OCI-M1 (cell line): ENCODE data around the gene ZSCAN2.
"Not testable (repeated sequence)": the region's sequence is repeated elsewhere in the genome, so short reads cannot be mapped to it uniquely, and the experiment has no call there.

Experiments
- DNase-seq: peaks from one replicate; lab custom pipeline; 2025; lab: John Stamatoyannopoulos, UW

ZSCAN2 gene

DNA sequence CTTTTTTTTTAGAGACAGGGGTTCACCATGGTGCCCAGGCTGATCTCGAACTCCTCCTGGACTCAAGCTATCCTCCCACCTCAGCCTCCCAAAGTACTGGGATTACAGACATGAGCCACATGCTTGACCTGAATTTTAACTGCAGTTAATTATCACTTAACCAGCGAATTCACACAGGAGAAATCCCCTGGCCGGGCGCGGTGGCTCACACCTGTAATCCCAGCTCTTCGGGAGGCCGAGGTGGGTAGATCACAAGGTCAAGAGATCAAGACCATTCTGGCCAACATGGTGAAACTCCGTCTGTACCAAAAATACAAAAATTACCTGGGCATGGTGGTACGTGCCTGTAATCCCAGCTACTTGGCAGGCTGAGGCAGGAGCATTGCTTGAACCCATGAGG lies 41.1 kb downstream of the ZSCAN2 start:
- DNase-seq, result not testable (repeated sequence)

DNA sequence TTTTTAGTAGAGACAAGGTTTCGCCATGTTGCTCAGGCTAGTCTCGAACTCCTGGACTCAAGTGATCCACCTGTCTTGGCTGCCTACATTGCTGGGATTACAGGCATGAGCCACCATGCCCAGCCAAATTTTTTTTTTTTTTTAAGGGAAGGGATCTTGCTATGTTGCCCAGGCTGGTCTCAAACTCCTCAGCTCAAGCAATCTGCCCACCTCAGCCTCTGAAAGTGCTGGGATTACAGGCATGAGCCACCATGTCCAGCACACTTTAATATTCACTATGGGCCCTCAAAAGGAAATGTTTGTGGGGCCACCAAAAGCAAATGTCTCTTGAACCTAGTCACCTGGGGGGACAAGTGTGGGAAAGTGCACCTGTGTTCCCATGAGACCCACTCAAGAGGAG lies 41.8 kb downstream of the ZSCAN2 start:
- not testable (repeated sequence) for DNase-seq

DNA sequence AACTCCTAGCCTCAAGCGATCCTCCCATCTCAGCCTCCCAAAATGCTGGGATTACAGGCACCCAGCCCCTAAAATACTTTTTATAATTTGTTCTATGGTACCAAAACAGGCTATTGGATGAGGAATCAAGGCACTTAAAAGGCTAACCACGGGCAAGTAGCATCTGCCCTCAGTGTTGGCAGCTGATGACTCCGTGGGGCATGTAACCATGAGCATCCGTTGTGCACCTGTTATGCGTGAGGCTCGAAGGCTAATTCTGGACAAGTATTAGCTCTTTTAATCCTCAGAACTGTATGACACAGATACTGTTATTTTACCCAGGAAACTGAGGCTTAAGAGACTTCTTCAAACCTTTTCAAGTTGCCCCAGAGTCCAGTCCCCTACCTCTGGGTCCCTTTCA lies 43.0 kb downstream of the ZSCAN2 start:
- no peak for DNase-seq

DNA sequence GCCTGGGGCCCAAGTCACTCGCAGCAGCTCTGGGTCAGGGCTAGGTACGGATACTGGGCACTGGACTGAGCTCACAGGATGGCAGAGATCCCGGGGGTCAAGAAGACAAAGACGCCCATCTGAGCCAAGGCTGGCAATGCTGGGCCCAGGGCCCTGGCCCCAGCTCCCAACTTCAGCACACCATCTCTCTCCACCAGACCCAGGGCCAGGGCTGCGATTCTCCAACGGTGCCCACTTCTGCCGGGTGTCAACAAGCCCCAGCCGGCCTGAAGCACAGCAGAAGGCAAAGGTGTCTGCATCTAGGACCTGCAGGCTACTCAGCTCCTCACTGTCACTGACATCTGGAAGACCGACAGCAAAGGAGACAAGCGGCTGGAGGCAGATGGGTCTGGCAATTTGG lies 44.7 kb downstream of the ZSCAN2 start:
- DNase-seq, result no peak

DNA sequence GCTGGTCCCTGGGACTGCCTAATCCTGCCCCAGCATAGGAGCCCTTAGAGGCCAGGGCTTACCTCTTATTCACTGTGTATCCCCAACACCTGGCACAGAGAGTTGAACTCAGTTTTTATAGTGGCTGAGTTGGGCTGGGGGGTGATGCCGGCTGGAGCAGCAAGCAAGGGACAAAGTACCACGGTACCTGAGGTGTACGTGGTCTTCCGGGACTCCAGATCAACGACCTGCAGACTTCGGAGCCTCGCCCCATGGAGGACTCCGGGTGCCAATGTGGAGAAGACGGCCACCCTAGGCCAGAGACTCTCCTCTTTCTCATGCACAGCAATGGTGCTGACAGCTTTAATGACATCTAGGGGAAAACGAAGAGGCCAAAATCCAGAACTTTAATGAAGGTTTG lies 45.2 kb downstream of the ZSCAN2 start:
- DNase-seq, result no peak

DNA sequence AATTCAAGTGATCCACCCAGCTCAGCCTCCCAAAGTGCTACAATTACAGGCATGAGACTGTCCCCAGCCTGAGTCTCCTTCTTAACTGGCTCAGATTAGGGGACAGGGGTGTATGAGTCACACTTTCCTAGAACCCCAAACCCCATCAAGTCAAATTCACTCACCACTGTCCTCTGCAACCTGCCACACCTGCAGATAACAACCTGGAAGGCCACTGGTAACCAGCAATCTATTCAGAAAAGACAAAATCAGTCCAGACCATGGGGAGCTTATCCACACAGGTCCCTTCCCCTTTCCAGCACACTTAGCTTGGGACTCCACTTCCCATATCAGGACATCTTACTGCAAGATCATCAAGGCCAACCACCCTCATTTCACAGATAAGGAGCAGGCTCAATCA lies 46.9 kb downstream of the ZSCAN2 start:
- no peak for DNase-seq

DNA sequence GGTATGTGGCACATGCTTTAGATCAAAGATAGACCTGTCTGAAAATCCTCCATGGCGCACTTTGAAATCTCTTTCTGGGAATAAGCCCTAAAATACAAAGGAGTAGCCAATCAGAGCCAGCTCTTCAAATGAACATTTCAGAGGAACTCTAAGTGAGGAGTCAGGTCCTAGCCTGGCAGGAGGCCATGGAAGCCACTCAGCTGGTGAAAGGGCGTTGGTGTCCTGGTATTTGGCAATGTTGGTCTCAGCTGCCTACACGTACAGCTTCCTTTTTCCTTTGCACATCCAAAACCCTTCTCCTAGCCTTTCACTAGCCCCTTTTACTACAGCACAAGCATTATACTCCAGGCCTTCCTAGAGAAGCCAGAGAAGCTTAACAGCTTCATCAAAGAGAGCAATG lies 47.7 kb downstream of the ZSCAN2 start:
- DNase-seq, result no peak

DNA sequence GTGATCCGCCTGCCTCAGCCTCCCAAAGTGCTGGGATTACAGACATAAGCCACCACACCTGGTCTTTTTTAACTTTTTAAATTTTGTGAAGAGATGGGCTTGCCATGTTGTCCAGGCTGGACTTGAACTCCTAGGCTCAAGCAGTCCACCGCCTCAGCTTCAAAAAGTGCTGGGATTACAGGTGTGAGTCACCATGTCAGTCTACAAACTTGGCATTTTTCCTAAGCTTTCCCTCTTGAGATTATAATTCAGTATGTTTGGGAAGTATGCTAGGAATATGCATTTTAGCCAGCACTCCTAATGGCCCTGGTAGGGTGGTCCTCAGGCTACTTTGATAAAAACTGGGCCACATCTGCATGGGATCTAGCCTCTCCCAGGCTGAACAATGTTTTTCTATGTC lies 48.9 kb downstream of the ZSCAN2 start:
- DNase-seq, result no peak

DNA sequence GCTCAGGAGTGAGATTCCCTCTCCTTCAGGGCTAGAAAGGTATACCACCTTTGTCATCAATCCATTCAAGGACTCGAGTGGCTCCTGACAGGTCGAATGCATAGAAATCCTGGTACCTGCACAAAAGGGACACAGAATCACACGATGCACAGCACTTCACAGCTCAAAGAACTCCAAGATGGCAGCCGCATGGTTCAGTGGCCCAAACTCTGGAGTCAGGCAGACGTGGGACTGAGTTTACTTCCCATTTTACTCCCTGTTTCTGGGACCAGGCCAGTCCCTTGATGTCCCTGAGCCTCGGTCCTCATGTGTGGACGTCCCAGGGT lies 52.7 kb downstream of the ZSCAN2 start:
- DNase-seq, result no peak

DNA sequence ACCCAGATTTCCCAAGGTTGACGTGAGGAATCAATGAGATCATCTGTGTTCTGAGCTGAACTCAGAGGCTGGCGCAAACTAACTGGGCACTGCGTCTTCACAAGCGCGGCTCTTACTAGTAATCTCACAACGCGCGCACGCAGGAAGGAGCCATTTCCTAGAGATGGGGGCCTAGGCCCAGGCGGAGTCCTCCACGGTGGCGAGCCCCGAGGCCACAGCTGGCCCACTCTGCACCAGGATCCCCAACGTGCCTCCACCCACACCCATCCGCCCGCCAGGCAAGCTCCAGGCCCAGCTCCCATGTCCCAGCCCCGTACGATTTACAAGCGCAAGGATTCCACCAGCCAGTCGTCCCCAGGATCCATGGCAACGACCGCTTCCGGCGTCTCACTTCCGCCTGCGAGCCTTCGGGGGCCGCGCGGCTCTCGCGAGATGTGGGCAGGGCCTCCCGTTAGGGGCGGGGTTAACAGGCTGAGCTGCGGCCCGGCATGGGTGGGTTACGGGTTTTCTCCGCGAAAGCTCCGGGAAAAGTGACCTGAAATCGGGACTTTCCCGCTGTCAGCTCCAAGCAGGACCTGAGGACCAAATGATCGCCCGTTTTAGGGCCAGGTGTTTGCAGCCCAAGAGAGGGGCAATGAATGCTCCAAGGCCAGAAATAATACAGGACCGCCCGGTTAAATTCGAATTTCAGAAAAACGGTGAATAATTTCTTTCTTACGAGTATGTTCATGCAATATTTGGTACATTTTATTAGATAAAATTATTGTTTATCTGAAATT lies 53.3 kb downstream of the ZSCAN2 start, which contains the start of gene WDR73:
Gene WDR73 (minus strand): TSS at position 374 of the 779 bp plus-strand sequence. CDS start 9 bp downstream, at position 365.
- DNase-seq, result peak; percentile 95

DNA sequence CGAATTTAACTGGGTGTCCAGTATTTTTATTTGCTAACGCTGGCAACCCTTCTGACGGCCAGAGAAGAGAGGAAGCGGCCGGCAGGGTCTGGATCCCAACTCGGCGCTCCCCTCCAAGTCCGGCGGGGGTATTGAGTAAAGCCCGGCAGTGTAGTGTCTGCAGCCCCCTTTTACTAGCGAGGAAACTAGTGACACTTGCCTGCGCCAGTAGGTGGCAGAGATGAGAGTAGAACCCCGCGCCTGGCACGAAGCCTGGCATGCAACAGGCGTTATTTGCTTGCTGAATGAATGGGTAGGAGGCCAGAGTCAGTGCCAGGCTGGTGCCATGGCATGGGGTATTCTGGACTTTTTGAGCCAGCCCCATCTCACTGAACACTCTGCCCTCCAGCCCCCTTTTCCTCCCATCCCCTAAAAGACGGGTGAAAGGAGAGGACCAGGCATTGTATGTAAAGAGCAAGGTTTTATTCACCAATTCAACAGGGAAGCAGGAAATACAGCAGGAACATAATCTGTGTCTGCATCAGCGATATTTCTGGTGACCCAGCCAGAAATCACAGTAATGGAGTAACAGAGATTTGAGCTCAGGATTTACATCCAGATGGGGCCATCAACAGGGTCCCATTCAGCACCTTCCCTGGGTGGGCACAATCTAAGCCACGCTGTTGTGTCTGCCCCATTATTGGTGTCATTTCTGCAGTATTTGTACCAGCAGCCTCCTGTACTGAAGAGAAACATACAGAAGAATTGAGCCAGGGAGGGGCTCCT lies 54.1 kb downstream of the ZSCAN2 start:
- peak; percentile 81 for DNase-seq

DNA sequence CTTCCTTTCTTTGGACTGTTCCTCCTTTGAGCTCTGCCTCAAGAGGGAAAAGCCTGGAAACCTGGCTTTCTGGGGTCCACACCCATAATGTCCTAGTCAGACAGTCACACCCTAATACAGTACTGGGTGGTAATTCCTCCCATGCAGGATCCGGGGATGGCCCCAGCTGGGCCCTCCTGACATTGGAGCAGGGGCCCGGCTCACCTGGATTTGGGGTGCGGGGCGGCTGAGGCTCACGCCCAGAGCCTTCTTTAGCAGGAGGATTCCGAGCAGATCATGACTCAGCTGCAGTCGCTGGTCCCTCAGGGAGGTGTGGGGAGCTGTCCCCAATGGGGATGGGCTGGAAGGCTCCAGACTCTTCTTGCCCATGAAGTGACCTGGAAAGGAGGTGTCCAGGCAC lies 56.2 kb downstream of the ZSCAN2 start:
- DNase-seq, result no peak

DNA sequence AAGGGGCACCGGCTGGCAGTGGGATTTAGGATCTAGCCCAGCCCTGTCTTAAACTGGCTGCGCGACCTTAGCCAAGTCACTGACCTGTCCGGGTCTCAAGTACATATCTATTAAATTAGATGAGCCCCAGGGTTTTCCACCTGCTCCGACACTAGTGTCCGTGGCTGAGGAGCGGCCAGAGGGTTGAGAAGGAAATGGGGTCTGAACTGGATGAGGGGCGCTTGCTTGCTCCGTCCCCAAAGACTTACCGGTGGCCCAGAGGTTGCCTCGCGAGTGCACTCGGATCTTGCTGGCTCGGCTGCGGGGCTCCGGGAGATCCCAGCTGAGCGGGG lies 56.9 kb downstream of the ZSCAN2 start:
- no peak for DNase-seq

DNA sequence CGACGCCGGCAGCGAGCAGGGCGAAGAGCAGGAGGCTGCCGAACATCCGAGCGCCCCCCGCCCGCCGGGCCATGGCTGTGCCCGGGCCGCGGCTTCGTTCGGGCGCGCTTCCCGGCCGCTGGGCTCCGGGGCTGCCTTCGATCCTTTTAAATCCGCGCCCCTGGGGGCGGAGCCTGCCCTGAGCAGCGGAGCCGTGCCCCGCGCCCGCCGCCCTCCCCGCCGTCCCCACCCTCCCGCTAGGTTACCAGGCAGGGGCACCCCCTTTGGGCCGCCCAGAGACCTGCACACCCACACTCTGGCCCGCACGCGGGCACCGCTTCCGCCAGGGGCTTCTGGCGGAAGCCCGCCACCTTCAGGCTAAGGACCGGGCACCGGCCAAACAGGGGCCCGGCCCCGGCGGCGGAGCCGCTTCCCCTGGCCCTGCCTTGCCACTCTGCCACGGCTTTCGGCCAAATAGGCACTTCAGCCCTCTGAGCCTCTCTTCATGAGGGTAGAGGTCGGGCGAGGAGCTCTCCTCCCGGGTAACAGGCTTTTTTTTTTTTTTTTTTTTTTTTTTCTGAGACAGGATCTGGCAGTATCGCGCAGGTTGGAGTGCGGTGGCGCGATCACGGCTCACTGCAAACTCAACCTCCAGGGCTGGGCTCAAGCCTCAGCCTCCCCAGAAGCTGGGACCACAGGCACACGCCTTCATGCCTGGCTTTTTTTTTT lies 57.4 kb downstream of the ZSCAN2 start, which contains the start of gene NMB:
Gene NMB (minus strand): TSS at position 120 of the 708 bp plus-strand sequence. CDS start 47 bp downstream, at position 73.
- peak; percentile 88 for DNase-seq

DNA sequence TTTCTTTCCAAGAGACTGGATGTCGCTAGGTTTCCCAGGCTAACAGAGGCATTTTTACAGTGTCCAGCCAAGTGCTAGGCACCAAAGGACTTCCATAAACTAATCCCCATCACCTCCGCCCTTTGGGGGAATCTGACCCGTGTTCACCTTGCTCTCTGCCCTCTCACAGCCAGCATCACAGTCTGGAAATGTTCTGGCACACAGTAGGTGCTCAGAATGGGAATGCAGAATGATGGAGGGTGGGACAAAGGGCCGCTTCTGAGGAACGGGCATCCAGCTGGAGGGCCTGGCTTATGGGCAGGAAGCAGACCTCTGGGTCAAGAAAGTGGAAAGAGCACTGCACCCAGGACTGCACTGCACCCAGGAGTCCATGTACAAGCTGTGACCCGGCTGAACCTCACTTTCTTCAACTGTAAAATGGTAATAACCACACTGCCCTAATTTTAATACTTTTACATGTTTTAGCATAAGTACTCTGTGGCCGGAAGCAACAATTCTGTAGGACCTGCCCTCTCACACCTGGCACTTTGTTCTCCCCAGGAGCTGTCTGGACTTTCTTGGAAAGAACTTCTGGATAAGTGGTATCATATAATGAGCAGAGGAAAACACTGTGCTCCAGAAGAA lies 58.1 kb downstream of the ZSCAN2 start:
- no peak for DNase-seq

DNA sequence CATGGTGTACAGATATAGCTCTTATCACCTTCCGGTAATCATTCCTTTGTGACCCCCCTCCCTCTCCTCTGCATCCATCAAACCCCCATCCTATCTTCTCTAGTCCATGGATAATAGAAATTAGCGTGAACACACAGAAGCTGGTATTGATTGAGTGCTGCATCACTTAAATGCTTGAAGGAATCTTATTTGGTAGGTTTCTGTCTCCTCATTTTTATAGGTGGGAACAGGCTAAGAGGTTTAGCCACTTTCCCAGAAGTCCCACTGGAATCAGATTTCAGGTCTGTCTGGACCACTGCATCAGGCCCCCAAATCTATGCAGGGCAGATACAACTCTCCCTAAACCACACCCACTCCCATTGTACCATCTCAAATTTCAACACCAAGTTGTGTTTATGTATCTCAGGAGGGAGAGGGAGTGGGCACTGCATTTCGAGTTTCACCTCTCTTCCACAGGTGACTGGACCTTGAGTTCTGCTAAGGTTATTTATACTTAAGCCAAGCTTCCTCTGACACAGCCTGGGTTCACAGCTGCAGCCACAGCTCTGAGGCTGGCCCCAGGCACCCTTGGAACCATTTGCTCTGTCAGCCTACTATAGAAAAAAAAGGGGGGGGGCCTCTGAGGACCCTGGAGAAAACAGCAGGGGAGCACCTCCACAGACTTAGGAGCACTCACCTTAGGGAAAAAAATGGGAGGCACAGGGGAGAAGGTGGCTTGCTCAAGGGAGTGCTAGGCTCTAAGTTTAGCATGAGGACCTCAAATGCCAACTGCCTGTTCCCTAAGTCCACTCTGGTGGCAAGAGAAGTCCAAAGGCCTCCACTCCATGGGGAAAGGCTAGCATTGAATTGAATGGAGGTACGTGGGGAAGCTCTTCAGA lies 59.3 kb downstream of the ZSCAN2 start:
- no peak for DNase-seq

DNA sequence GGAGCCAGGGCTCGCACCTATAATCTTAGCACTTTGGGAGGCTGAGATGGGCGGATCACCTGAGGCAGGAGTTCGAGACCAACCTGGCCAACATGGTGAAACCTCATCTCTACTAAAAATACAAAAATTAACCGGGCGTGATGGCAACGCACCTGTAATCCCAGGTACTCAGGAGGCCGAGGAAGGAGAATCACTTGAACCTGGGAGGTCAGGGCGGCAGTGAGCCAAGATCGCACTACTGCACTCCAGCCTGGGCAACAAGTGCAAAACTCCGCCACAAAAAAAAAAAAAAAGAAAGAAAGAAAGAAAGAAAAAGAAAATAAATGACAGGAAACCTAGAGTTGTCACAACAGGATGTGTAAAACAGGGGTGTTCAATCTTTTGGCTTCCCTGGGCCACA lies 60.2 kb downstream of the ZSCAN2 start:
- no peak for DNase-seq

DNA sequence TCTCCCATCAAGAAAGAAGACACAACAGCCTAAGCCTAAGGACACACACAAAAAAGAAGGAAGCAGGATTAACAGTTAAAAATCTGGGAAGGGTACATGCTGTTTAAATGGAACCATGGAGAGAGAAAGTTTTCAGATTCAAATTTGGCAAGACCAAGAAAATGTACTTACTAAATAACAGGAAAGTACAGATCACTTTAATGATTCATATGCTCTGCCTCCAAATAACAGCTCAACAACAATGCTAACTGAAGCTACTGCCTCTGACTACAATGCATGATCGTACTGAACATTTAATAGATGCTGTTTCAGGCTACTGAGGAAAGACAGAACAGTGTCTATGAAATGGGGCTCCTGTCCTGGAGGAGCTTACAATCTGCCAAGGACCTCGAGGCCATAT lies 65.6 kb downstream of the ZSCAN2 start:
- no peak for DNase-seq

DNA sequence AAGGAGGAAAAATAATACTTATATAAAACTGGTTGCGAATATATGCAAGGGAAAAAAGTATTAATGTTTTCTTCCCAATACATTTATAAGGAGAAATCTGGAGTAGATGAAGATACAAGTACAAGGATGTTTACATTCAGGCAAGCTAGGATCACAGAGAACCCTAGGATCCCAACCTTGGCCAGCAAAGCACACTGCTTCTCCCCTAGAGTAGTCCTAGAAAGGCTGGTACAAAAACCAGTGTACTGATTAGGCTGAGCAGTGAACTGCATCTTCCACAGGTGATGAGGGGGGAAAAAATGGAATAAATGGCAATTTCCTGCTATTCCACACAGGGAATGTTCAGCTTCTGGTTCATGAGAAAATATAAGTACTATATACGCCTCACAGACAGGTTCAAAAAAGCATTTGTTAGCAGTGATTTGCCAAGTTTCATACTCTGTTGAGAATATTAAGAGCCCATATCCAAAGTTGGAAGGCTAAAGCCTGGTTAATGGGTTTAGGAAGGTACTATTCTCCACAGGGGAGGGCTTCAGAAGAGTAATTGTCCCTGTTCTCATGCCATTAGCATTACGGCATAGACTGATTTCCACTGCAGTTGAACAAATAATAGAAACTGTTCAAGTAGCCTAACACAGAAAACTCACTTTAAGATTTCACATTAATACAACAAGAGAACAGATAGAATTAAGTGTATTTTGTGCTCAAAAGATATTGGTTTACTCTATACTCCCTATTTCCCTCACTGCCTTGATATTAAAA lies 67.6 kb downstream of the ZSCAN2 start:
- no peak for DNase-seq

DNA sequence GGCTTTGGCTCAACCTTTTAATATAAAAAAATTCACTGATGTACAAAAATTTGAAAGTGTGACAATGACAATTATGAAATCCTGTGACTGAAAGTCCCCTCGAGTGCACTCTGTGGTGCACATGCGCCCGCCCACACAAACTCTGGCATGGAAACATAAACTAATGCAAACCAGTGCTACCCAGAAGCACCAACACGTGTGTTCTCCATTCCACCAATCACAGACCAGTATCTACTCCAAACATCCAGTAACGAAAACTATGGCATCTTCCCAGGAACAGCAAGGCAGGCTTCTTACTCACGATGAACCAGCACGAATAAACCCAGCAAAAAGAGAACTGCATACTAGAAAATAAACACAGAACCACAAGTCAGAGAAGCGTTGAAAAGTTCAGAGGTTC lies 68.9 kb downstream of the ZSCAN2 start:
- DNase-seq, result no peak

DNA sequence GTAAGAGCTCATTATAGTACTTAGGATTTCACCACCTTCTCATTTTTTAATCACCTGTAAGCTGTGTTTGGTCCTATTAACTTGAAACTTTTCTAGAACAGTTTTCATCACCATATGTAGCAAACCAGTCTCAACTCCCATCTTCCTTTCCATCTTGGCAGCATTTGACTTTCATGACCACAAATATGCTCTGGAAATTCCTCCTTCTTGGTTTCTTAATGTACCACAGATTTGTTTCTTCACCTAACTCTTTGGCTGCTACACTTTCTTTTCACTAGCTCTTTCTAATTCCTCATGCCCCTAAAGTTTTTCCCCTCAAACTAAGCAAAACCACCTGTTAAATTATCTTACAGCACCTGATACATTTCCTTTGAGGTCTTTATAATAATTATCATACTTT lies 70.4 kb downstream of the ZSCAN2 start:
- DNase-seq, result no peak
